Suppressor macrophage treated with lipopolysaccharide for 1 hour (primary cell): ENCODE results near the gene PDE3B.
"Not testable (repeated sequence)": the region's sequence is repeated elsewhere in the genome, so short reads cannot be mapped to it uniquely, and the experiment has no call there.

Experiments used
- DNase-seq, 3 donors: peaks; one replicate each; pipeline ENCODE4 v3.0.0-alpha.2; 2020 to 2022

Gene PDE3B

DNA sequence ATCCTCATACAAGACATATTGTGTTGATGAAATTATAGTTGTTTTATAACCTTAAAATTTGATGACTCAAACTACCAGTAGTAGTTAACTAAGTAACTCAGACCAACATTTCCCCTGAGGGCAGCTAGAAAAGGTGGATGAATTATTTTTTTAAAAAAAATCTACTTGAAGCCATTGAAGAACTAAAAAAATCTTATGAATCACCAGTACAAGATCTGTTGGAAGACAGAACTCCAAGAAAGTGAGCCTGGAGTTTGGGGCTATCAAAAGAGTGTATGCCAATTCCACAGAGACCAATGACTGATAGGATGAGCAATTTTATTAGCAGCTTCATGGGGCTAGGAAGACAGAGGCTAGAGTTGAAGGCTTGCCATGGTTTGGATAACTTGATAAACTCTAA is 176.0 kb downstream of the PDE3B start:
- no peak for DNase-seq

DNA sequence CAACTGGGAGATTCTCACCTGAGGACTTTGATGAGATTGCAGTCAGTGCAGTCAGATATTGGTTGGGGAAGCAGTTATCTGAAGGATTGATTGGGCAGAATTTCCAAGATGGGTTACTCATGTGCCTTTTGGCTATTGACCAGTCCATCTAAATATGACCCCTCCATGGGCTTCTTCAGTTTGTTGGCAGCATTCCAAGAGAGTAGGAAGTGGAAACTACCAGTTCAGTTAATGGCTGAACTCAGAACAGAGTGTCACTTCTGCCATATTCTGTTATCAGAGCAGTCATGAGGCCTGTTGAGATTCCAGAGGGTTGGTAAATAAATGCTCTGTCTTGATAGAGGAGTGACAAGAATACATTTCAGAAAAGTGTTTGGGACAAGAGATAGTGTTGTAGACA is 177.4 kb downstream of the PDE3B start:
- DNase-seq: no peak

DNA sequence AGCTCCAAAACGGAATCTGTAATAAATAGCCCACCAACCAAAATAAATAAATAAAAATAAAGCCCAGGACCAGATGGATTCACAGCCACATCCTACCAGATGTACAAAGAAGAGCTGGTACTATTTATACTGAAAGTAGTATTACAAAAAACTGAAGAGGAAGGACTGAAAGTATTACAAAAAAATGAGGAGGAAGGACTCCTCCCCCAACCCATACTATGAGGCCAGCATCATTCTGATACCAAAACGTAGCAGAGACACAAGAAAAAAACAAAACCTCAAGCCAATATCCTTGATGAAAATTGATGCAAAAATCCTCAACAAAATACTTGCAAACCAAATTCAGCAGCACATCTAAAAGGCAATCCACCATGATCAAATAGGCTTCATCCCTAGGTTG is 183.0 kb downstream of the PDE3B start:
- no peak for DNase-seq

DNA sequence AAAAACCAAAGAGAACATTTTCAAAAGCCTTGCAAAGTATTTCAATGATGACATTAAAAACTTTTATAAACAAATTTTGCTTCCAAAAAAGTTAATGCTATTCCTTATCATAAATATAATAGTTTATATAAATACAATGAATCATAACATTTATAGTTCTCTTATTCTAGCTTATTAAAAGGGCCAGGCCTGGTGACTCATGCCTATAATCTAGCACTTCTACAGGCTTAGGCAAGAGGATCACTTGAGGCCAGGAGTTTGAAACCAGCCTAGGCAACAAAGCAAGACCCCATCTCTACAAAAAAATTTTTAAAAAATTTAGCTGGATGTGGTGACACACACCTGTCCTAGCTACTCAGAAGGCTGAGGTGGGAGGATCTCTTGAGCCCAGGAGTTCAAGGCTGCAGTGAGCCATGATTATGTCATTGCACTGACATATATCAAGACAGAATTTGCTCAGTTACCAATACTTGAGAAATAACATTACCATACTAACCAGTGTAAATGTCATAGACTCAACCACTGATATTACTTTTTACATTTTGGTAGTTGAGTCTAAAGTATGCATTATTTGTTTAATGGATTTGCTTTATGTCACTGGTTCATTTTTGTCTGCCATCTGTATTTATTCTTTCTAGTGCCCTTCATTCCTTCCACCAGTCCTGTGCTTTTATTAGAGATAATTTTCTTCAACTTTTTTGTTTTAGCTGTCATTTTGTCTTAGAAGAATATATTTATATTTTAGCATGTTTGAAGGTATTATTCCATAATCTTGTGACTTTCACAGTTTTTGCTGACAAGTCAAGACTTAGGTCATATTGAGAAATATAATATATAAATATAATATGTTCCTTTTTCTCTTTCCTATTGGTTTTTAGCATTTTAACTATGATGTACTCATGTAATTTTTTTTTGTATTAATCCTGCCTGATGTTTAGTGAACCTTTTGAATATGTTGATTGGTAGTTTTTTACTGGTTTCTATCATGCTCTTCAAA is 192.2 kb downstream of the PDE3B start:
- DNase-seq: peak in 1 of 3 donors; percentile 7

DNA sequence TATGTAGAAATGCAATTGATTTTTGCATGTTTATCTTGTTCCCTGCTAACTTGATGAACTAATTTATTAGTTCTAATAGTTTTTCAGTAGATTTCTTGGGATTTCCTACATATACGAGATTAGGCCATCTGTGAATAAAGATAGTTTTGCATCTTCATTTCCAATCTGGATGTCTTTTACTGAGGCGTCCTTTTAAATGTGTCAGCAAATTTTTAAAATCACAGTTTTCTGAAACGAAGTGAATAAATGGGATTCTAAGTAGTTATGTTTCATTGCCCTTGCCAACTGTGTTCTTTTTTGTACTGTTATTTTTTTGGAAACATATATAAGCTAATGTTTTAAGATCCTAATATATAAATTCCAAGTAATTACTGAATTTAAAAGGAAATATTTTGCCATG is 198.4 kb downstream of the PDE3B start:
- no peak for DNase-seq

DNA sequence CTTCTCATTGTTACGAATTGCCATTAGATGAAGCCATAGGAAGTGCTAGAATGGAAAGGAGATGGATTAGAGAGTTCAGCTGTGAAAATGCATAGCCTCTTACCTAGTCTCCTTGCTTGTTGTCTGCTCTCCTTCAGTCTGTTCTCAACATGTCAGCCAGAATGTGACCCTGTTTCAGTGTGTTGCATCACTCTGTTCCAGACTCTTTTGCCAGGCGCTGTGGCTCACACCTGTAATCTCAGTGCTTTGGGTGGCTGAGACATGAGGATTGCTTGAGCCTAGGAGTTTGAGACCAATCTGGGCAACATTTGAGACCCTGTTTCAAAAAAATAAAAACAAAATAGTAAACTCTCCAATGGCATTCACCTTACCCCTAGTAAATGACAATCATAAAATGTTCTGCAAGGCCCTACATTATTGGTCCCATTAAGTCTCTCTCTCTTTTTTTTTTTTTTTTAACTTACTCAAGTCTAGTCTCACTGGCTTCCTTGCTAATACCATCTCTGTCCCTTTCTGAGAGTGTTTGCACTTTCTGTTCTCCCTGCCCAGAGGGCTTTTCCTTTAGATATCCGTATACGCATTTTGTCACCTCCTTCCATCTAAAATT is 209.1 kb downstream of the PDE3B start:
- no peak for DNase-seq

DNA sequence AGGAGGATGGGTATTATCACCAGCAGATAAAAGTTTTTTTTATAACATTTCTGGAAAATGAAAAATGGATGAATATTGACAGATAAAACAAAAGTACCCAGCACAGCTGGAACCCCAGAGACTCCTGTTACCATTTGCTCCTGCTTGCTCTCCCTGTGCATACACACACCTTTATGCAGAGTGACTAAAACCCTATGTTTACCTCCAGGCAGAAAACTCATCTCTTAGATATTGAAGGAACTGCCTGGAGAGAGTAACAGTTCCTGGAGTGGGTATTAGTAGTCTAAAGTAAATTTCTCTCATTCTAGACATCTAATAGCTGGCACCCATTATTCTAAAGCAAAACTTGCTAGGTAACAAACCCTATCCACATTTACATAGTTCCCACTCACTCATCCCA is 210.5 kb downstream of the PDE3B start:
- DNase-seq: no peak

DNA sequence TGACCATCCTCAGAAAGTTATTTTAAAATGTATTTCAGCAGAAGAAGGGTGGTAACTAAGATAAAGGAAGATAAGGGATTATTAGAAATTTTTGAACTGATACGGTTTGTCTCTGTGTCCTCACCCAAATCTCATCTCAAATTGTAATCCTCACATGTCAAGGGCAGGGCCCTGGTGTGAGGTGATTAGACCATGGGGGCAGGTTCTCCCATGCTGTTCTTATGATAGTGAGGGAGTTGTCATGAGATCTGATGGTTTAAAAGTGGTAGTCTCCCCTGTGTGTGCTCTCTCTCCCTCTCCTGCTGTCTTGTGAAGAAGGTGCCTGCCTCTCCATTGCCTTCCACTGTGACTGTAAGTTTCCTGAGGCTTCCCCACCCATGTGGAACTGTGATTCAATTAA is 212.3 kb downstream of the PDE3B start:
- no peak for DNase-seq

DNA sequence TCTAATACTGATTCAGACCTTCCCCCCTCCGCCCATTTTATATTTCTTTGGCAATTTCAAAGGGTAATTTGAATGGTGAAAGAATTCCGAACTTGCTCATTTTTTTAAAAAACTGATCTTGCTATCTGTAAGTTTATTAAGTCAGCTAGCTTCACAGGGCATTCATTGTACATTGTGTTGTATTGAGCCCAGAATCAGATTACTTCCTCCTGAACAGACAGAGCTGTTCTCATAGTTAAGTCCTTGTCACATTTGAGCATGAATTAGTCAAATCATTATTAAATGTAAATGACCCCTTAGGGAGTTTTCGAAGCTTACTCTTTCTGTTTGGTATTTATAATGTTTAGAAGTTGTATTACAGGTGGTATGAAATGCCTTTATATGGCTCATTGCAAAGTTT is 214.0 kb downstream of the PDE3B start:
- DNase-seq: no peak

DNA sequence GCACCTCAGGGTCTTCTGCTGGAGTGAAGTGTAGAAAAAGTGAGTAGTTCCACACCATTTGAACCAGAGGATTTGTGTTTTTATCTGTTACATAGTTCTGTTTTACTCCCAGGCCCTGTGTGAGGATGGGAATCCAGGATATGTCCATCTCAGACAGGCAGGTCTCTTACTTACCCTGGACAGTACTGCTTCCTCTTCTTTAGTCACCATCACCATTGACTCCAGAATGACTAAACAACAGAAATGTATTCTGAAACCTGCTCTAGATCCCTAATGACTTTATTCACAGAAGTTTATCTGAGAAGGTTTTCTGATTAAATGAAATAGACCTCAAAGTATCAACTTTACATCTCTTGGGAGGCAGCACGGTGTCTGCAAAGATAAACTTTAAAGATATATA is 214.8 kb downstream of the PDE3B start:
- no peak for DNase-seq

DNA sequence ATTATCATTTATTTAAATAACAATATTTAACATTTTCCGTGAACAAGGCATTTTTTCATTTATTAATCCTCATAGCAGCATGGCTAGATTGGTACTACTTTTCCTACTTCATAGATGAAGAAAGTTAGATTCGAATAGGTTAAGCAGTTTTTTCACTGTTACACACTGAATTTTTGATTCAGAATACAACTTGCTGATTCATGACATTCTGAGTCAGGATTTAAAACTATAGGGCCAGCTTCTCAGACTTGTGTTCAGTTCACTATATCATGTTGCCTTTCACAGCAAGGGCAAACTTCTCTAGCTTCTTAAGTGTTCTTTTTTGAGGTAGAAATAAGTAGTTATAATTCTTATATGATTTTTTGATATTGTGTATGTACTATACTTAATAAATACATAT is 216.9 kb downstream of the PDE3B start:
- no peak for DNase-seq

DNA sequence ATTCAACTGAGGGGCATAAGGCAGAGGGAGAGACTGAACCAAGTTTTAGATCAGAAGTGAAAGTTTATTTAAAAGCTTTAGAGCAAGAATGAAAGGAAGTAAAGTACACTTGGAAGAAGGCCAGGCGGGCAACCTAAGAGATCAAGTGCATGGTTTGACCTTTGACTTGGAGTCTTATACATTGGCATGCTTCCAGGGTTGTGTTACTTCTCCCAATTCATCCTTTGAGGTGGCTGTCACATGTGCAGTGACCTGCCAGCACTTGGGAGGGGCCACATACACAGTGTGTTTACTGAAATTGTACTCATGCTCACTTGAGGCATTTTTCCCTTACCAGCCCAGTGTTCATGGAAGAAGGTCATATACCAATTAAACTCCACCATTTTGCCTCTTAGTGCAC is 218.1 kb downstream of the PDE3B start:
- DNase-seq: no peak

DNA sequence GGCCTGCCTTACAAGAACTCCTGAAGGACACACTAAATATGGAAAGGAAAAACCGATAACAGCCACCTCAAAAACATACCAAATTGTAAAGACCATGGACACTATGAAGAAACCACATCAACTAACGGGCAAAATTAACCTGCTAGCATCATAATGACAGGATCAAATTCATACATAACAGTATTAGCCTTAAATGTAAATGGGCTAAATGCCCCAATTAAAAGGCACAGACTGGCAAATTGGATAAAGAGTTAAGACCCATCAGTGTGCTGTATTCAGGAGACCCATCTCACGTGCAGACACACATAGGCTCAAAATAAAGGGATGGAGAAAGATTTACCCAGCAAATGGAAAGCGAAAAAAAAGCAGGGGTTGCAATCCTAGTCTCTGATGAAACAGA is 220.2 kb downstream of the PDE3B start:
- not testable (repeated sequence) for DNase-seq

DNA sequence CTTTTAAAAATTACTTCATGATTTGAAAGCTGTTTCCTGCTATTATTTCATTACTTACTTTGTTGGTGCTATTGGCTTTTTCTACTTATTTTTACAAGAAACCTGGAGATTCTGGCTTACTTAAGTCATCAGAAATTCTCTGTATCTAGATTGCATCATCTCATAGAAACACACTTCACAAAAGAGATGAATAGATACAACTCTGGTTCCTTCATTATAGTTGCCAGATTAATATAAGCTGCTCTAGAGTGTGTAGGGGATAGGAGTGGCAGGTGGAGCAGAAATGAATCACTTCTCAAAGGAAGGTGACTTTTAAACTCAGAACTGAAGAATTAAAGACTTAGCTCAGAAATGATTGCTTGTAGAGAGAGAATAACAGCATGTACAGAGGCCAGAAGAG is 228.4 kb downstream of the PDE3B start:
- DNase-seq: no peak

DNA sequence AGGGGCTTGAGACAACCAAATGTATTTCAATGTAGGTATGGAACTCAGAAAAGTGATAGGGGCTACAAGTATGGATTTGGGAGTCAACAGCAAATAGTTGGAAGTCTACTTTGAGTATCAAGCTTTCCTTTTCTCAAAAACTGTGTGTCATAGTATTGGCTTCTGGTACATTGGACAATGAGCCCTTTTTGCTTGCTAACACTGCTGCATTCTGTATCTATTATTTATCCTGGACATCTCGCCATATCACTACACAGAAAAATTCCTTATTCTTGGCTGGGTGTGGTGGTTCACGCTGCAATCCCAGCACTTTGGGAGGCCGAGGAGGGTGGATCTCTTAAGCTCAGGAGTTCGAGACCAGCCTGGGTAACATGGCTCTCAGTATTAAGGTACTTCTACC is 230.0 kb downstream of the PDE3B start:
- no peak for DNase-seq

DNA sequence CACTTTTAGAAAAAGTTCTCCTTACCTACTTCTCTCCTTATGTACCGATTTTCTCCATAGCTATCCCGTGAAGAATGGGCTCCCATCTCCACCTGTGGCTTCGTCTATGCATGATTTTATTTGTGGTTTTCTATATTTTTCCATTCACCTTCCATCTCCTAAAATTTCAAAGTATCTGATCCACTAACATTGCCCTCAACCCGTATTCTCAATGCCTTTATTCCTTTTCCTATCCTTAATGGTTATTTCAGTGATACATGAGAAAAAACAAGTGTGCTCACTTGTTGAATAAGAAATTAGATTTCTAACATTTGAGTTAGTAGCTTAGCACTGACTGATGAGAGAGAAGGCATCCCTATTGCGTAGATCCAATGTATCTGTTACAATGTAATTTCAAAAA is 231.6 kb downstream of the PDE3B start:
- no peak for DNase-seq

DNA sequence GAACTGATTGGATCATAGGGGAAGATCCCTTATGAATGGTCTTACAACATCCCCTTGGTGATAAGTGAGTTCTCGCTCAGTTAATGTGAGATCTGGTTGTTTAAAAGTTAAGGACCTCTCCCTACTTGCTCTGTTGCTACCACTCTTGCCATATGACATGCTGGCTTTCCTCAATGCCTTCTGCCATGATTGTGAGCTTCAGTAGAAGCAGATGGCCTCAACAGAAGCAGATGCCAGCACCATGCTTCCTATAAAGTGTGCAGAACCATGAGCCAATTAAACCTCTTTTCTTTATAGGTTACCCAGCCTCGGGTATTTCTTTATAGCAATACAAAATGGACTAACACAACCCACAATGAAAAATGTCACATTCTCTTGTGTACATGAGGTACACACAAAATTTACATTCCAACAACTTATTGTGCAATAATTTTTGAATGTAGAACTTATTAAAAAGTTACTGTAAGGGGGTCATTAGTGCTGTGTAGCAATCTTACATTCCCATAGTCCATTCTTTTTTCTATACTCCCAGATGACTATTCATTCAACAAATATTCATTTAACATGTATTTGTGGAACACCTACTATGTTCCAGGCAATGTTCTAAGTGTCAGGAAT is 238.1 kb downstream of the PDE3B start:
- no peak for DNase-seq

DNA sequence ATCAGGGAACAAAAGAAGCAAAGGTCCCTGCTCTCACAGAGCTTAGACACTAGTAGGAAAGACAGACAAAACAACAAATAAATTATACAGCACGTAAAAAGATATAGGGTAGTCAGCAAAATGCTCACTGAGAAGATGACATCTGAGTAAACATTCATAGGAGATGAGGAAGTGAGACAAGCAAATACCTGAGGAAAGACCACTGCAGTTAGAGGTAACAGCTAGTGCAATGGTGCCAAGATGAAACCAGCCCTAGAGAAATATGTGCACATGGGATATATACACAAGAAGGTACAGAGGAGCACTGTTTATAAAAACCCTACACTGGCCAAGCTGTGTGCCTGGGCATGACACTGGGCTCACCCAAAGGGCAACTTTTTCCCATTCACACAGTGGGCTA is 238.6 kb downstream of the PDE3B start:
- DNase-seq: no peak

DNA sequence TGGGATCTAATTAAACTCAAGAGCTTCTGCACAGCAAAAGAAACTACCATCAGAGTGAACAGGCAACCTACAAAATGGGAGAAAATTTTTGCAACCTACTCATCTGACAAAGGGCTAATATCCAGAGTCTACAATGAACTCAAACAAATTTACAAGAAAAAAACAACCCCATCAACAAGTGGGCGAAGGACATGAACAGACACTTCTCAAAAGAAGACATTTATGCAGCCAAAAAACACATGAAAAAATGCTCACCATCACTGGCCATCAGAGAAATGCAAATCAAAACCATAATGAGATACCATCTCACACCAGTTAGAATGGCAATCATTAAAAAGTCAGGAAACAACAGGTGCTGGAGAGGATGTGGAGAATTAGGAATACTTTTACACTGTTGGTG is 240.1 kb downstream of the PDE3B start:
- not testable (repeated sequence) for DNase-seq

DNA sequence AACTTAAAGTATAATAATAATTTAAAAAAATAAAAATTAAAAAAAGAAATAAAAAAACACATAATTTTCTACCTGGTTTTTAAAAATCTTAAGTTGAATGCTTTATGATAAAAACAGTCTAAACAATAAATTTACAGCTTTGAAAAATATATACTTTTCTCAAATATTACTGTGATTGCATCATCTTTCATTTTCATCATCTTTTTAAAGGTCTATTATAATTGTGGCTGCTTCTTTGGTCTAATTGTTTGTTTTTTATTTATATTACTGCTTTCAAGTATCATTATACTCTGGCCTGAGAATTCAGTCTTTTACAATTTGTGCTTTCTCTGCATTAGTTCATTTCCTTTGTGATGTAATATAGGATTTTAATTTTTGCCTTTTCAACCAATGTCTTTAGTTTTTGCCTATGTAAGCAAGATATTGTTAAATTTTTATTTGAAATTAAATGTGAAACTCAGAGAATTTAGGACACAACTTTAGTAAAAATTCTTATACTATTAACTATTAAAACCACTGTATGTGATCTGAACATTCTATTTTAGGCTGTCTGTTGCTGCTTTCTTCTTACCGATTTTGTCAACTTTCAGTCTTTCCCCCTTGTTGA is 241.2 kb downstream of the PDE3B start:
- peak in 1 of 3 donors; percentile 32 for DNase-seq

DNA sequence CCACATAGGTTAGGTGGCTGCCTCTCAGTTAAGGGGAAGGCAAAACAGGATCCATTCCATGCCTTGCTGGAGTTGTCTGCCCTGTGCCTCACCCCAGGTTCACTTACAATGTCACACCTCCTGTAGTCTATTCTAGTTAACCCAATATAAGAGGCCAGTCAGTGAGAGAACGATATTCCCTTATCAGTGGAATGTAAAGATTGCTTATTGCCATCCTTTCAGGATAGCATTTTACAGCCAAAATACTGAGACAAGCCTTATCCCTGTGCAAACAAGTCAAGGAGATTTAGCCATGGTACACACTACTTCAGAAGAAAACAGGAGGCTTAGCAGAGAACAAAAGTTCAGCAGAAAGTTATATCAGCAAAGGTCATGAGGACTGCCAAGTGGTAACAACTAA is 242.9 kb downstream of the PDE3B start:
- no peak for DNase-seq

DNA sequence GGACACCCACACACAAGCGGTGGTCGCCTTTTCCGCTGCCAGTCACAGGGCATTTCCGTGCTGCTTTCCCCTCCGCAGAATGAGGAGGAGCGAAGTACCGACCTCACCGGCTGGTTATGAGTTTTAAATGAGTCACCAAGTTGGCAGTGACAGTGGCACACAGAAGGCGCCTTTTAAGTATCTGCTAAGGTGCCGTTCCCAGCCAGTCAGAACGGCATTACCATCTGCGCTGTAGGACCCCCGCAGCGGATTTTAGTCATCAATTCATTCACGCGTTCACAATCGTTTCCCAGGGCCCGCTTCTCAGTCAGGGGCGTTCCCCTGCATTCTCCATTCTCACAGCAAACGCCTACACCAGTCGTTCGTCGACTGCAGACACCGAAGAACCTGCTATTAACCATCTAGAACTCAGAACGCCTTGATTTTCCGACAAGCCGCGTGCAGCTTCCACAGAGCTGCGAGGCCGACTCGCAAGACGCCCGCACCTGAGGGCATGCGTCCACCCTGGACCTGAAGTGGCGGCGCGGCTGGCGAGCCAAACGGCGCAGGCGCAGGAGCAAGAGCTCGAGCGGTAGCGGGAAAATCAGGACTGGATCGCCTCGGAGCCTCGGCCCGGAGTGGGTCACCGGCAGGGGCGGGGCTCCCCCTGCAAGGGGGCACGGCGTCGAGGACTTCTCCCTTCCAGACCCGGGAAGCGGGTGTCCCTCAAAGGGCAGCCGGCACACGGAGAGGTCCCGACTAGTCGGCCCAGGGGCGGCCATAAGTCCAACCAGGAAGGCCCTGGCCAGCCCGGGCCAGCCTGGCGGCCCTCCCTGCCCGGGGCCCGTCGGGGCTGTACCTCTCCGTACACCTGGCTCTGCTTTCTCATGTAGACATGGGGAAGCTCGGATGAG is 247.8 kb downstream of the PDE3B start:
- DNase-seq: peak; percentile 90 to 94 (median 94)
